DMS114 treated with DMSO at 0.1 percent for 48 hours (cell line): ENCODE measurements around the gene ZNF710.

Source experiments
- DNase-seq: peaks from one replicate; lab custom pipeline; 2025; ENCODE audit not compliant: unreplicated experiment; lab: John Stamatoyannopoulos, UW

The ZNF710 gene

DNA sequence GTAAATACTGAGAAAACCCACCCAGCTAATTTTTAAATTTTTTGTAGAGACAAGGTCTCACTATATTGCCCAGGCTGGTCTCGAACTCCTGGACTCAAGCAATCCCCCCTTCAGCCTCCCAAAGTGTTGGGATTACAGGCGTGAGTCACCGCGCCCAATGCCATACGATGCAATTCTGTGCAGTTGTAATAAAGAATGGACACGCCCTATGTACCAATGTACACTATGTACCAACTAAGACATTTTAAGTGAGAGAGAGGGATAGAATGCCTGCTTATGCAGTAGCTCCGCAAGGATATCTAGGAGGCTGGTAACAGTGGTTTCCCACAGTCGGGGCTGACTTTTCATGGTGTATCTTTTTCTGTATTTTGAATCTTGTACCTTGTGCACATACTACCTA is 14.6 kb downstream of the ZNF710 start:
- DNase-seq: no peak

DNA sequence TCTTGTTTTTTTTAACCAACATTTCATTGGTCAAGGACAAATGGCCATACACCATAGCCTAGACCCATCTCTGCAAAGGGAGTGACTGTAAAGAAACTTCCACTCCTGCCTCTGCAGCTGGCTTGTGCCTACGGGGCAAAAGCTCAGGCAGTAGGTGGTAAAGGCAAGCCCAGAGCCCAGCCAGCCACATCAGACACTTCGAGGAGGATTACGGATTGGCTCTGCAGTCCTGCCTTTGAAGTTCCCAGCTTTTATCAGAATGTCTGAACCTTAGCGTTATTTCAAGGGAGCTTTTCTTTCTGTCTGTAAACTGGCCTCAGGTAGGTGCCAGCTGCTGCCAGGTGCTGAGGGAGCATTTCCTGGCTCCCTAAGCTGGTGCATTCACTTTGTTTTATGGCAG is 15.6 kb downstream of the ZNF710 start:
- no peak for DNase-seq

DNA sequence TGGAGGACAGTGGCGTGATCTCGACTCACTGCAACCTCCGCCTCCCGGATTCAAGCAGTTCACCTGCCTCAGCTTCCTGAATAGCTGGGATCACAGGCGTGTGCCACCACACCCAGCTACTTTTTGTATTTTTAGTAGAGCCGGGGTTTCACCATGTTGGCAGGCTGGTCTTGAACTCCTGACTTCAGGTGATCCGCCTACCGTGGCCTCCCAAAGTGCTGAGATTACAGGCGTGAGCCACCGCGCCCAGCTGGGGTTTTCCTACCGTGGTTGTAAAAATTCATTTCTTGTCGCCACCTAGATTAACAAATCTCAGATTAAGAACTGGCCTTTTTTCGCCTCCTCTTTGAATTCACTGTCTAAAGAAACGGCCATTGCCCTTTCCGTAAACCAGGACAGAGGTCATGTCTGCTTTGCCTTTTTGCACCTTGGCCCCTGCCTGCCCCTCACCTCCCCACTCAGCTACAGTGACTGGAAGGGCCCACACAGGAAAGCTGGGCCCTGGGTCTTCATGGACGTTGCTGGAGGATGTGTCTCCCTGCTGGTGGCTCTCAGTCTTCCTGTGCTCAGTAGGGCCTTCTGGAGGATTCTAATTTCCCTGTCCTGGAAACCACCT is 17.2 kb downstream of the ZNF710 start:
- DNase-seq: no peak

DNA sequence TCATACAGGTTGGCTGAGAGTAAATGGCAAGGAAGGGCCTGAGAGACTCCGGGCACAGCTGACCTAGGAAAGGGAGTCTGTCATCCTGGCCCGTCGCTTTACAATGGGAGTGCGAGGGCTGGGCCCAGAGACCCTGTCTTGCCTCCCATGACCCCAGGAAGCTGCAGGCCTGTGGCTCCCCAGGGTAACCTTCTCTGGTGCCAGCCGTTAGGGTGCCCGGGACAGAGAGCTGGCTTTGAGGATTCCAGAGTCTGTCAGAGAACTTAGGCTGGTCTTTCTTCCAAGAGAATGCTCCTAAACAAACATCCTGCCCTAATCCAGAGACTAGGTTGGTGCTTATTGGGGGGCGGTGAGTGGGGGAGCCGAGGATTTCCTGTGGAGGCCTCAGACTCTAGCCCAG is 18.5 kb downstream of the ZNF710 start:
- no peak for DNase-seq

DNA sequence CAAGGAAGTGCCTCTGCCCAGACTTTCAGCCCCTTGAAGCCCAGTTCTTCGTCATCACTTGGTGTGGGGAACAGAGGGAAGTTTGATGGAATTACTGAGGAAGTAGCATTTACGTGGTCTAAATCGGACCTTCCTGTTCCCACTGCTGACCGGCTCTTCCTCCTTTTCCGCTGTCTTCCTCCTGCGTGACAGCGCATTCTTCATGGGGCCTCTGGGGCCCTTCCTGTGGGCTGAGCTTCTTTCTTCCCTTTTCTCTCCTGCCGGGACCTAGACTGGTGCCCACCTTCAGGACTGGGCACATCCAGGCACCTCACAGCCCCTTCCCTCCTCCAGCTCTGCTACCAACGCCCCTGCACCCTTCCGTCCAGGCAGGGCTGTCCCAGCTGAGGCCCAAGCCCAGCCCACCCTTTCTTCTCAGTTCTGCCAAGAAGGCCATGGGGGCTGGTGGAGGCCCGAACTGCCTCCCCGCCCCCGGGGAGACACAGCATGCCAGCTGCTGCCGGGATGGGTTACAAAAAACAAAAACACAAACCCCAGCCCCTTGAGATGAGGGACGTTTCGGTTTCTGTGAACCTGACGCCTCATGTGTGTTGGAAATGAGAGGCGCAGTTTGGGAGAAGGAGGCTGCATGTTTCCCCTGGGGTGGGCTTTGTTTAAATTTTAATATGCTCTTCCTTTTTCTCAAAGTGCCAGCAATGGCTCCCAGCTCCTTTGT is 19.1 kb downstream of the ZNF710 start:
- DNase-seq: no peak

GRCh38 chr15:90020936-90021507 is 19.9 kb downstream of the ZNF710 start:
- no peak for DNase-seq

- no peak for DNase-seq
Measured at GRCh38 chr15:90022345-90022744, 21.2 kb downstream of the ZNF710 start.

- DNase-seq: no peak
Measured at GRCh38 chr15:90022905-90023700, 22.0 kb downstream of the ZNF710 start.

- DNase-seq: no peak
Measured at GRCh38 chr15:90024406-90024805, 23.3 kb downstream of the ZNF710 start.

DNA sequence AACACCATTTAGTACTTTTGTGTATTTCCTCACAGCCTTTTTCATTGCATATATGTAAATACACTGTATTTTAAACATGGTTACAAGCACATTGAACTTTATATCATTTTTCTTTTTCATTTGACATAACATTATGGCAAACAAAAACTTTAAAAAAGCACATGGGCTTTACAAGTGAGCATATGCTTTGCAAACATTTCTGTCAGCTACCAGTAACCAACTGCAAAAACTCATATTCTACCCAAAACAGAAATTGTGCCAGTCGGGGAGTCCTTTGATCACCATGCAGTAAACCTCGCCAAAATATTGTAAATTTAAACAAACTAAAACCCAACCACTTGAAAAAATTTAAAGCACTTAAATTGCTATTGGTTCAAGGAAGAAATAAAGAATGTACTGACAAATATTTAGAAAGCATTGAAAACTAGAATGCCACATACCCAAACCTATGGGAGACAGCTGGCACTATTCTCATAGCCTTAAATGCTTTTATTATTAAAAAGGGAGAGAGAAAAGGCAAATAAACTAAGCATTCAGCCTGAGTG is 24.4 kb downstream of the ZNF710 start:
- DNase-seq: no peak

GRCh38 chr15:90028376-90028944 is 27.3 kb downstream of the ZNF710 start:
- DNase-seq: no peak

GRCh38 chr15:90029024-90029423 is 27.9 kb downstream of the ZNF710 start:
- DNase-seq: no peak

DNA sequence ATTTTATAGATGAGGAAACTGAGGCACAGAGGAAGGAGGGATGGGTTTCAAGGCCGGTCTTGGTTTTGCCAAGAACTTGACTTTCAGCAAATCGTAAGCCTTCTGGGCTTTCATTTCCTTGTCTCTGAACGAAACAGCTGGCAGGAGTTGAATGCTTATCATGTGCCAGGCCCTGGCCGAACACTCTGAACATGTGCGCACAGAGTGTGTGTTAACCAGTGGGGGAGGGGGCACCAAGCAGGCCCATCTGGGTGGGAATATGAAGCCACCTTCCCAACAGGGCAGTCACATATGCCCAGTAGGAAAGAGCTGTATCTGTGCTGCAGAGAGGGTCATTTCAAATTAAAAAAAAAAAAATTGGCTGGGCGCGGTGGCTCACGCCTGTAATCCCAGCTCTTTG is 29.3 kb downstream of the ZNF710 start:
- no peak for DNase-seq

DNA sequence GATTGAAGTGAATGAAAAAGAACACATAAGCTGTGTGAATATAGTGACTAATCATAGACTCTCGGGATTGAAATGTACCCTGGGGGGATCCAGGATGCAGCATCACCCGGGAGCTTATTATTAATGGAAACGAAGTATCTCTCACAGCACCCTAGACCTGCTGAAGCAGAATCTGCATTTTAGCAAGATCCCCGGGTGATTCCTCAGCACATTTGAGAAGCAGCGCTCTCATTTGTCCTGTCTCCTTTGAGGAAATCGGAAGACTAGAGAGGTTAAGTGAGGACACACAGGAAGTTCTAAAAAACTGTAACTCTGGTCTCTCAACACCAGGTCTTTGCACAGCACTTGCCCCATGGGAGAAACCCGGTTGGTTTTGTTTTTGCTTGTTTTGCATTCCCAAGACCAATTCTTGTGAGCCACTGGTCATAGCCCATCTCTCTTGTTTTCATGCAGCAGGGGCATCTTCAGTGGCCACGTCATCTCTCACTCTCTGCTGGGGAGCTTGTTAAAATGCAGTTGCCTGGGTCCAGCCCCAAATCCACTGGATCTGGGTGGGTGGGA is 30.2 kb downstream of the ZNF710 start:
- no peak for DNase-seq

- DNase-seq: no peak
Measured at GRCh38 chr15:90033006-90033405, 31.9 kb downstream of the ZNF710 start.

DNA sequence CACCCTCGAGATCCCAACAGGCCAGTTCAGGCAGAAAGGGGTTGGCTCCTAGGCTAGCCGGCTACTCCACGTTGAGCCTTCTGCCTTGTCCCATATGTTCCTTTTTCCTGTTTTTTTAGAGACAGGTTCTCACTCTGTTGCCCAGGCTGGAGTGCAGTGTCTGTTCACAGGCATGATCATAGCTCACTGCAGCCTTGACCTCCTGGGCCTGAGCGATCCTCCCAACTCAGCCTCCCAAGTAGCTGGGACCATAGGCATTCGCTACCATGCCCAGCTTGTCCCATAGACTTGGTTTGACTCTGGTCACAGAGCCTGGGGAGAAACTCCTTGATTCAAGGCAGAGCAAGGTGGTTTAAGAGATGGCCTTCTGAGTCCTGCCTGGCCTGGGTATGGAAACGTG is 32.3 kb downstream of the ZNF710 start:
- DNase-seq: no peak

GRCh38 chr15:90035095-90035839 is 34.1 kb downstream of the ZNF710 start:
- DNase-seq: no peak

- no peak for DNase-seq
Measured at GRCh38 chr15:90035840-90036230, 34.7 kb downstream of the ZNF710 start.

GRCh38 chr15:90036343-90036742 is 35.2 kb downstream of the ZNF710 start:
- DNase-seq: no peak

- DNase-seq: no peak
Measured at GRCh38 chr15:90036806-90037510, 35.8 kb downstream of the ZNF710 start.
